B cell (primary cell): Measurements from ENCODE around the gene RTBDN. TPM values are rescaled to one million over a fixed set of nuclear protein-coding genes. Genes with fewer than 3 reads are reported as not detected.

ENCODE experiments used
- ATAC-seq: fragments of 200-7000 bp; cut with Tn5 transposase; one replicate; pipeline ENCODE4 v1.10.0; 2021; ENCODE audit warnings: low read depth, mild to moderate bottlenecking, moderate number of reproducible peaks, moderate library complexity
- CTCF ChIA-PET: fragments of 350-600 bp; sonication (Branson Sonifier 250); formaldehyde crosslinking; loops from one replicate; lab custom pipeline; 2021; ENCODE audit warnings: antibody characterized with exemption, inconsistent platforms; lab: Charles Lee
- POLR2A ChIA-PET: fragments of 350-600 bp; sonication (Branson Sonifier 250); formaldehyde crosslinking; loops from one replicate; lab custom pipeline; 2021; ENCODE audit warnings: antibody characterized with exemption; lab: Charles Lee
- DNase-seq: peaks from one replicate; pipeline ENCODE4 v3.0.0; 2013
- H2AFZ ChIP-seq: 2 replicates; pipeline ENCODE4 v1.6.1; 2012; ENCODE audit warnings: mild to moderate bottlenecking, low read depth, low read length; ENCODE audit not compliant: insufficient read depth, poor library complexity, severe bottlenecking
- H3K27ac ChIP-seq, 2 donors: 1 replicate in 1 of 2; 2 replicates in 1 of 2; pipeline ENCODE4 v1.5.1; 2012 to 2013; ENCODE audit warnings: low read length in 2 of 2, mild to moderate bottlenecking in 2 of 2, moderate library complexity in 1 of 2
- H3K27me3 ChIP-seq, 4 experiments: fragments of 200-600 bp in 1 of 4; sonication (generic) in 1 of 4; replicated peaks in 1 of 4; 1 replicate in 2 of 4; 2 replicates in 2 of 4; pipeline versions ENCODE4 v1.6.1 to v1.7.0; 2013 to 2016; ENCODE audit warnings: low read length in 3 of 4, mild to moderate bottlenecking in 2 of 4, mixed read lengths in 1 of 4, moderate library complexity in 1 of 4; ENCODE audit not compliant: insufficient read depth in 4 of 4, control insufficient read depth in 3 of 4; ENCODE audit errors: control extremely low read depth in 1 of 4
- H3K36me3 ChIP-seq, 2 experiments: replicated peaks in 1 of 2; 1 replicate in 1 of 2; 2 replicates in 1 of 2; pipeline versions ENCODE4 v1.6.1 to v1.7.1; 2013; ENCODE audit warnings: low read length in 1 of 2; ENCODE audit not compliant: insufficient read depth in 2 of 2, control insufficient read depth in 1 of 2; ENCODE audit errors: control extremely low read depth in 1 of 2, extremely low read depth in 1 of 2
- H3K4me1 ChIP-seq, 2 donors: fragments of 200-600 bp in 1 of 2; sonication (generic) in 1 of 2; 1 replicate in 1 of 2; 2 replicates in 1 of 2; pipeline versions ENCODE4 v1.5.1 to v1.6.1; 2013 to 2017; ENCODE audit warnings: low read length in 2 of 2; ENCODE audit not compliant: control insufficient read depth in 2 of 2, insufficient read depth in 2 of 2
- H3K4me2 ChIP-seq: replicated peaks from 2 replicates; pipeline ENCODE3; 2012; ENCODE audit warnings: mild to moderate bottlenecking, low read depth, low read length; ENCODE audit not compliant: poor library complexity, severe bottlenecking
- H3K4me3 ChIP-seq, 5 experiments: fragments of 200-600 bp in 1 of 5; sonication (generic) in 1 of 5; 1 replicate in 3 of 5; 2 replicates in 2 of 5; pipeline versions ENCODE4 v1.5.1 to v1.7.0; 2011 to 2016; ENCODE audit warnings: low read length in 4 of 5, mild to moderate bottlenecking in 4 of 5, low read depth in 2 of 5, control low read depth in 1 of 5, moderate library complexity in 1 of 5; ENCODE audit not compliant: insufficient read depth in 1 of 5; ENCODE audit errors: control extremely low read depth in 1 of 5, extremely low read depth in 1 of 5
- H3K79me2 ChIP-seq: fragments of 200-600 bp; sonication (generic); one replicate; pipeline ENCODE4 v1.6.0; 2016; ENCODE audit warnings: low read length; ENCODE audit not compliant: control insufficient read depth, insufficient read depth
- H3K9ac ChIP-seq: fragments of 200-600 bp; sonication (generic); 2 replicates; pipeline ENCODE4 v1.6.1; 2017; ENCODE audit warnings: mild to moderate bottlenecking, low read length, moderate library complexity
- H3K9me3 ChIP-seq, 3 donors: one replicate each; pipeline versions ENCODE4 v1.6.1 to v1.7.1; 2013; ENCODE audit warnings: low read length in 2 of 3; ENCODE audit not compliant: control insufficient read depth in 2 of 3, insufficient read depth in 1 of 3; ENCODE audit errors: control extremely low read depth in 1 of 3
- H4K20me1 ChIP-seq: 2 replicates; pipeline ENCODE4 v1.6.0; 2012; ENCODE audit warnings: mild to moderate bottlenecking, low read length; ENCODE audit not compliant: insufficient read depth, control insufficient read depth, poor library complexity, severe bottlenecking
- H3K27ac Mint-ChIP-seq: one replicate; pipeline ENCODE4 v1.8.0; 2021; ENCODE audit warnings: mixed read lengths
- H3K27me3 Mint-ChIP-seq: one replicate; pipeline ENCODE4 v1.8.0; 2021; ENCODE audit warnings: mixed read lengths
- H3K4me1 Mint-ChIP-seq: one replicate; pipeline ENCODE4 v1.8.0; 2021; ENCODE audit warnings: mixed read lengths
- H3K4me3 Mint-ChIP-seq: one replicate; pipeline ENCODE4 v1.8.0; 2021; ENCODE audit warnings: mixed read lengths
- H3K9me3 Mint-ChIP-seq: one replicate; pipeline ENCODE4 v1.8.0; 2022; ENCODE audit warnings: mixed read lengths; ENCODE audit not compliant: insufficient read depth
- EZH2 ChIP-seq: IDR thresholded peaks from 2 replicates; pipeline ENCODE4 v1.6.1; 2012; ENCODE audit warnings: borderline replicate concordance, low read depth, mild to moderate bottlenecking, moderate library complexity, low read length; ENCODE audit not compliant: insufficient read depth, poor library complexity, severe bottlenecking
- WGBS: methylation state at CpG from one replicate; pipeline ENCODE4 v1.1.5; 2013; ENCODE audit warnings: missing lambda C conversion rate; ENCODE audit not compliant: insufficient coverage; 5-methylcytosine and 5-hydroxymethylcytosine counted together
- intact Hi-C: fragments of 100-400 bp; cut with micrococcal nuclease; formaldehyde crosslinking; loops from one replicate; pipeline ENCODE4 v1.10.0; 2022
- polyA minus RNA-seq: library from RNA; depleted of rRNA, polyadenylated mRNA; stranded (reverse); fragments of >200 nt; gene quantifications from 2 replicates; pipeline ENCODE4 v1.2.3, GENCODE V29; 2012
- polyA plus RNA-seq: library from polyadenylated mRNA; depleted of rRNA; stranded (reverse); fragments of >200 nt; gene quantifications from 2 replicates; pipeline ENCODE4 v1.2.3, GENCODE V29; 2012
- total RNA-seq, 2 donors: library from RNA; stranded (reverse); fragments of 120-200 nt in 1 of 2; gene quantifications; 1 replicate in 1 of 2; 2 replicates in 1 of 2; pipeline versions ENCODE4 v1.2.3 to v1.2.4, GENCODE V29; 2013 to 2022
- TF ChIP-seq, protein P1 (sequence below): fragments of 200-600 bp; IDR thresholded peaks from one replicate; pipeline ENCODE4 v1.8.0; 2022; ENCODE audit warnings: antibody characterized with exemption, mild to moderate bottlenecking

The RTBDN gene
- total RNA-seq (not detected in 2 replicates), polyA plus RNA-seq (not detected in 2 replicates), polyA minus RNA-seq (not detected in 2 replicates)
- not detected for total RNA-seq (2013)

DNA sequence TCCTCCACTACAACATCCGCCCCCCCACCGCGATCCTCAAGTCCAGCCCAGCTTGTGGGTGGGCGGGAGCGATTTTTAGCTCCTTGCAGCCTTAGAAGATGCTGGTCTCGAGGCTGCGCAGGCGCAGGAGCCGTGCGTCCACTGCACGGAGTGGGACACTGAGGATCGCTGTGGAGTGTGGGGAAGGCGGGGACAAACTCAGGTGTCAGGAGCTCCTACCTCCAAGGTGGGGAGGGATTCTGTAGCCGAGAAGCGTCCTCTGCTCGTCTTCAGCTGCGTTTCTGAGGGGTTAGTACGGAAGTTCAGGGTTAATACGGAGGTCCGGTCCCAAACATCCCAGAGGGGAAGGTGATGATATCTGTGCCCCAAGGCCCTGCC is at the start of gene RTBDN:
Gene RTBDN (minus strand): TSS at position 14 of the 378 bp plus-strand sequence. CDS start 4,600 bp downstream, outside the sequence.
- POLR2A ChIA-PET: interaction anchor here (0.7 to 0.8 kb wide), 2 partner anchors 28 to 138 kb away, joined by 3 read pairs; partner anchors contain the start of genes FBXW9 and RNASEH2A

DNA sequence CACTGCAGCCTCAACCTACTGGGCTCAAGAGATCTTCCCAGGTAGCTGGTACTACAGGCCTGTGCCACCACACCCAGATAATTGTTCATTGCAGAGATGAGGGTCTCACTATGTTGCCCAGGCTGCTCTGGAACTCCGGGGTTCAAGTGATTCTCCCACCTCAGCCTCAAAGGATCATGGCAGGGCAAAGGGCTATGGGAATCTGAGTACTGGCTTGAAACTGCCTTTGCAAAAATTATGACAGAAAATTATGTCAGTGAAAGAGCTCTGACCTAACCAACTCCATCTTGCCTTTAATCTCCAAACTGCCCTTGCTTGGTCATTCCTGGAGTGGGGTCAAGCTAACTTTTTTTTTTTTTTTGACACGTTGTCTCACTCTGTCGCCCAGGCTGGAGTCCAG is 48.2 kb upstream of the RTBDN start:
- TF ChIP-seq EZH2: no peak
- TF ChIP-seq, protein P1, sequence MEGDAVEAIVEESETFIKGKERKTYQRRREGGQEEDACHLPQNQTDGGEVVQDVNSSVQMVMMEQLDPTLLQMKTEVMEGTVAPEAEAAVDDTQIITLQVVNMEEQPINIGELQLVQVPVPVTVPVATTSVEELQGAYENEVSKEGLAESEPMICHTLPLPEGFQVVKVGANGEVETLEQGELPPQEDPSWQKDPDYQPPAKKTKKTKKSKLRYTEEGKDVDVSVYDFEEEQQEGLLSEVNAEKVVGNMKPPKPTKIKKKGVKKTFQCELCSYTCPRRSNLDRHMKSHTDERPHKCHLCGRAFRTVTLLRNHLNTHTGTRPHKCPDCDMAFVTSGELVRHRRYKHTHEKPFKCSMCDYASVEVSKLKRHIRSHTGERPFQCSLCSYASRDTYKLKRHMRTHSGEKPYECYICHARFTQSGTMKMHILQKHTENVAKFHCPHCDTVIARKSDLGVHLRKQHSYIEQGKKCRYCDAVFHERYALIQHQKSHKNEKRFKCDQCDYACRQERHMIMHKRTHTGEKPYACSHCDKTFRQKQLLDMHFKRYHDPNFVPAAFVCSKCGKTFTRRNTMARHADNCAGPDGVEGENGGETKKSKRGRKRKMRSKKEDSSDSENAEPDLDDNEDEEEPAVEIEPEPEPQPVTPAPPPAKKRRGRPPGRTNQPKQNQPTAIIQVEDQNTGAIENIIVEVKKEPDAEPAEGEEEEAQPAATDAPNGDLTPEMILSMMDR: no peak
- H4K20me1 ChIP-seq: no peaks in the 10 kb centered on the region
- Mint-ChIP-seq H3K4me1 (peaks cover 29% of the 10 kb centered on the region), H3K27ac (peak overlapping the region; percentile 96), H3K4me3 (peak overlapping the region; percentile 84), H3K27me3 (no peaks in the 10 kb centered on the region), H3K9me3 (no peaks in the 10 kb centered on the region)
- intact Hi-C loops: no loop called here
- H3K4me1 ChIP-seq: peaks cover 19 to 41% of the 10 kb centered on the region in 2 donors
- no peaks in the 10 kb centered on the region for H3K27me3 ChIP-seq
- peaks cover 19% of the 10 kb centered on the region for H3K79me2 ChIP-seq
- ChIA-PET CTCF (interaction anchor here (0.7 to 7.1 kb wide), 8 partner anchors 15 to 189 kb away, joined by 3 to 58 read pairs (median 4); no protein-coding TSS in a partner anchor), POLR2A (interaction anchor here (0.7 to 1.1 kb wide), 2 partner anchors 8 to 17 kb away, joined by 3 read pairs; partner anchors contain the start of gene GCDH)
- WGBS: 83% methylated on average over 1 of the region's 3 CpGs
- DNase-seq (no peak), ATAC-seq (no peak)
- H3K4me2 ChIP-seq: no peak overlapping the region
- H3K27ac ChIP-seq: no peak overlapping the region
- H3K9ac ChIP-seq: no peak overlapping the region
- H3K4me3 ChIP-seq: no peak overlapping the region
- no peak overlapping the region for H2AFZ ChIP-seq
- peaks cover 0 to 40% (median 5%) of the 10 kb centered on the region in 3 donors for H3K9me3 ChIP-seq
- H3K36me3 ChIP-seq: peaks cover 0 to 10% of the 10 kb centered on the region in 2 experiments

More for the DNA sequence above, at the start of gene RTBDN:
- H3K27me3 Mint-ChIP-seq: peaks cover 72% of the 10 kb centered on the region
- H3K9me3 Mint-ChIP-seq: no peaks in the 10 kb centered on the region
- peaks cover 41% of the 10 kb centered on the region for H3K4me1 Mint-ChIP-seq
- peaks cover 0 to 44% (median 7%) of the 10 kb centered on the region in 3 donors for H3K9me3 ChIP-seq
- H3K4me3 Mint-ChIP-seq: peak within 1 kb of the TSS; percentile 70
- 11% methylated on average over 20 of the region's 20 CpGs for WGBS
- H3K27ac ChIP-seq: no peak within 1 kb of the TSS
- peak within 1 kb of the TSS; percentile 51 for H3K9ac ChIP-seq
- peak within 1 kb of the TSS; percentile 95 for H3K4me2 ChIP-seq
- H3K27me3 ChIP-seq: peaks cover 6 to 95% (median 70%) of the 10 kb centered on the region in 4 experiments
- no peak for TF ChIP-seq EZH2
- TF ChIP-seq, protein P1: no peak
- peak within 1 kb of the TSS in 4 of 5 experiments; percentile 20 to 54 (median 46) for H3K4me3 ChIP-seq
- no peak for ATAC-seq
- peak within 1 kb of the TSS; percentile 43 for H3K27ac Mint-ChIP-seq
- H3K36me3 ChIP-seq: no peaks in the 10 kb centered on the region
- intact Hi-C loops: no loop called here
- no peaks in the 10 kb centered on the region for H4K20me1 ChIP-seq
- DNase-seq: peak; percentile 51
- H3K4me1 ChIP-seq: peaks cover 42 to 59% of the 10 kb centered on the region in 2 donors
- peak within 1 kb of the TSS; percentile 58 for H2AFZ ChIP-seq
- CTCF ChIA-PET: interaction anchor here (0.6 to 1.5 kb wide), 5 partner anchors 12 to 92 kb away, joined by 3 to 5 read pairs (median 4); no protein-coding TSS in a partner anchor
- H3K79me2 ChIP-seq: no peaks in the 10 kb centered on the region
